Heart right ventricle (tissue), 16 donors: ENCODE data around the gene ARHGEF39. TPM values are rescaled to one million over a fixed set of nuclear protein-coding genes. Genes with fewer than 3 reads are reported as not detected.
A peak's percentile ranks its signal among the peaks of the same experiment; 100 is the strongest.

Experiments used
- ATAC-seq, 8 donors: fragments of 200-7000 bp; cut with Tn5 transposase; one replicate each; pipeline ENCODE4 v1.9.1; 2020; ENCODE audit warnings: mild to moderate bottlenecking in 8 of 8, moderate library complexity in 8 of 8, moderate number of reproducible peaks in 1 of 8
- DNase-seq, 2 donors: peaks; one replicate each; pipeline ENCODE4 v3.0.0-alpha.2; 2020
- H3K27ac ChIP-seq, 10 donors: fragments of 200-600 bp; sonication (generic) in 2 of 10; one replicate each; pipeline versions ENCODE4 v1.5.0 to v1.8.0; 2020 to 2022; ENCODE audit warnings: mild to moderate bottlenecking in 3 of 10
- H3K27me3 ChIP-seq, 7 donors: fragments of 200-600 bp; one replicate each; pipeline ENCODE4 v1.8.0; 2021 to 2022; ENCODE audit warnings: mild to moderate bottlenecking in 2 of 7
- H3K36me3 ChIP-seq, 9 donors: fragments of 200-600 bp; sonication (generic) in 1 of 9; one replicate each; pipeline versions ENCODE4 v1.5.0 to v1.8.0; 2020 to 2022; ENCODE audit warnings: mild to moderate bottlenecking in 2 of 9
- H3K4me1 ChIP-seq, 9 donors: fragments of 200-600 bp; sonication (generic) in 1 of 9; one replicate each; pipeline versions ENCODE4 v1.5.0 to v1.8.0; 2020 to 2022; ENCODE audit warnings: mild to moderate bottlenecking in 4 of 9
- H3K4me3 ChIP-seq, 10 donors: fragments of 200-600 bp; sonication (generic) in 2 of 10; one replicate each; pipeline versions ENCODE4 v1.5.0 to v1.8.0; 2020 to 2022; ENCODE audit warnings: mild to moderate bottlenecking in 7 of 10, moderate library complexity in 2 of 10
- H3K9me3 ChIP-seq, 11 donors: fragments of 200-600 bp in 10 of 11; sonication (generic) in 2 of 11; one replicate each; pipeline versions ENCODE4 v1.5.0 to v1.8.0; 2013 to 2022; ENCODE audit warnings: mild to moderate bottlenecking in 2 of 11, control low read depth in 1 of 11, moderate library complexity in 1 of 11
- WGBS, 2 donors: extraction: QIAGEN DNeasy Blood & Tissue Kit; methylation state at CpG; one replicate each; pipeline ENCODE4 v1.1.7; 2013; ENCODE audit warnings: inconsistent platforms in 1 of 2; 5-methylcytosine and 5-hydroxymethylcytosine counted together
- intact Hi-C, 10 donors: fragments of 100-400 bp; cut with DNase I; formaldehyde crosslinking; loops; one replicate each; pipeline versions ENCODE4 v1.11.1 to v1.14.2; 2022
- polyA plus RNA-seq, 2 donors: library from polyadenylated mRNA; stranded (reverse); fragments of 200-250 nt; gene quantifications; one replicate each; pipeline ENCODE4 v1.2.3, GENCODE V29; 2013
- total RNA-seq, 10 donors: library from RNA; stranded (reverse); fragmentation: NEBNext Ultra II Directional in 3 of 10; extraction: Animal tissue kit (Norgen Biotek cat#: 25700) in 3 of 10; gene quantifications; one replicate each; pipeline versions ENCODE4 v1.2.1 to v1.2.4, GENCODE V29; 2021 to 2023
- TF ChIP-seq, protein P1 (sequence below), 9 donors: fragments of 200-600 bp; sonication (generic) in 2 of 9; IDR thresholded peaks; one replicate each; pipeline versions ENCODE4 v1.5.0 to v1.8.0; 2021 to 2022; ENCODE audit warnings: antibody characterized with exemption in 9 of 9, mild to moderate bottlenecking in 5 of 9, moderate library complexity in 1 of 9
- donor health status: Arrhythmogenic right ventricular cardiomyopathy.
- donor health status: ischemic (EF 13 %, LVEDD 7.1; RV severe dilation, severe dysfunction).
- donor health status: healthy with polysubstance abuse.
- donor health status: DM: no; HTN: yes; CAD: no.
- donor health status: DM: no; HTN: no; CAD: no.
- donor health status: ischemic (EF 25% LVEDD 6.9; RV normal size, moderate dysfunction).
- donor health status: ischemic (EF 25% LVEDD 5.7; RV mildly dilated, moderate dysfunction).
- donor health status: healthy.
- donor health status: DM: yes; HTN: yes; CAD: no.
- donor health status: Ischemic cardiomyopathy.
- donor health status: ischemic (EF 35%, LVEDD 5.7; RV mildly dilated, moderate dysfunction).
- donor health status: nonischemic (EF 11% LVEDD 7.7; RV severe dilation, severe dysfunction).
- donor health status: DM: yes; HTN: yes; CAD: no.
- donor health status: PGD.
- donor health status: ischemic (EF 29% LVEDD 5.4; RV normal size, mild dysfunction).
- donor health status: nonischemic (EF 23%, LVEDD 6.1; RV moderate dilation, normal function).

Gene ARHGEF39
- total and polyA plus RNA-seq, 12 donors = 0.09 to 1.3 (median 0.33) TPM; not detected in 2

DNA sequence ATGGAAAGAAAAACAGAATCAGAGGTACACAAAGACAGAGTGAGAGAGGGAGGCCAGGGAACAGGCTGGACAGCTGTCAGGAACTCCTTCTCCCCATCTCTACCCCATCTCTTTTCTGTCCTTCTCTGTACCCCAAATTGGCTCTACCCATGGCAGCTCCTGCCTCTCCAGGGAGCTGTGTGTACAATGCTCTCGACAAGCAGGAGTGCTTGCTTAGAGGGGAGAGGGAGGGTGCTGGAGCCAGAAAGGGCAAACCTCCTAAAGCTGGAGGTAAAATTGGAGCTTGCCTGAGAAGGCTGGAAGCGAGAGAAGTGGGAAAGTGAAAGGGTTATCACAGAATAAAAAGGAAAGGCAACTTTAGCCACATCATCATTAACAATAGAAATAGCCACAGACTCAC lies 18.3 kb upstream of the ARHGEF39 start:
- TF ChIP-seq, protein P1, sequence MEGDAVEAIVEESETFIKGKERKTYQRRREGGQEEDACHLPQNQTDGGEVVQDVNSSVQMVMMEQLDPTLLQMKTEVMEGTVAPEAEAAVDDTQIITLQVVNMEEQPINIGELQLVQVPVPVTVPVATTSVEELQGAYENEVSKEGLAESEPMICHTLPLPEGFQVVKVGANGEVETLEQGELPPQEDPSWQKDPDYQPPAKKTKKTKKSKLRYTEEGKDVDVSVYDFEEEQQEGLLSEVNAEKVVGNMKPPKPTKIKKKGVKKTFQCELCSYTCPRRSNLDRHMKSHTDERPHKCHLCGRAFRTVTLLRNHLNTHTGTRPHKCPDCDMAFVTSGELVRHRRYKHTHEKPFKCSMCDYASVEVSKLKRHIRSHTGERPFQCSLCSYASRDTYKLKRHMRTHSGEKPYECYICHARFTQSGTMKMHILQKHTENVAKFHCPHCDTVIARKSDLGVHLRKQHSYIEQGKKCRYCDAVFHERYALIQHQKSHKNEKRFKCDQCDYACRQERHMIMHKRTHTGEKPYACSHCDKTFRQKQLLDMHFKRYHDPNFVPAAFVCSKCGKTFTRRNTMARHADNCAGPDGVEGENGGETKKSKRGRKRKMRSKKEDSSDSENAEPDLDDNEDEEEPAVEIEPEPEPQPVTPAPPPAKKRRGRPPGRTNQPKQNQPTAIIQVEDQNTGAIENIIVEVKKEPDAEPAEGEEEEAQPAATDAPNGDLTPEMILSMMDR (IDR thresholded peaks at IDR 0.05) = no peak
- H3K9me3 ChIP-seq = no peaks in the 10 kb centered on the region
- H3K27ac ChIP-seq = peak overlapping the region in 1 of 10 donors; percentile 21
- H3K36me3 ChIP-seq = peaks cover 0 to 58% (median 33%) of the 10 kb centered on the region in 9 donors
- no peaks in the 10 kb centered on the region for H3K27me3 ChIP-seq
- intact Hi-C loops = no loop called here
- no peak overlapping the region for H3K4me3 ChIP-seq
- peaks cover 9 to 49% (median 24%) of the 10 kb centered on the region in 9 donors for H3K4me1 ChIP-seq
- DNase-seq (no peak), ATAC-seq (no peak)
- WGBS, 2 donors = 65 to 69% methylated on average over 2 of the region's 2 CpGs

- no peaks in the 10 kb centered on the region for H3K27me3 ChIP-seq
- TF ChIP-seq, protein P1 (IDR thresholded peaks at IDR 0.05) = no peak
- H3K27ac ChIP-seq = no peak overlapping the region
- no peak for ATAC-seq
- intact Hi-C loops = no loop called here
- H3K9me3 ChIP-seq = no peaks in the 10 kb centered on the region
- H3K4me3 ChIP-seq = no peak overlapping the region
- 87 to 89% methylated on average over 10 of the region's 10 CpGs for WGBS, 2 donors
- H3K36me3 ChIP-seq = peaks cover 0 to 57% (median 33%) of the 10 kb centered on the region in 9 donors
- no peak for DNase-seq
- peaks cover 9 to 43% (median 21%) of the 10 kb centered on the region in 9 donors for H3K4me1 ChIP-seq
Measured at GRCh38 chr9:35682520-35683315, 17.7 kb upstream of the ARHGEF39 start.

GRCh38 chr9:35682051-35682450 lies 17.1 kb upstream of the ARHGEF39 start:
- intact Hi-C loops = no loop called here
- 74 to 85% methylated on average over 6 of the region's 6 CpGs for WGBS, 2 donors
- TF ChIP-seq, protein P1 (IDR thresholded peaks at IDR 0.05) = no peak
- Histone ChIP-seq H3K4me1 (peaks cover 6 to 36% (median 16%) of the 10 kb centered on the region in 9 donors), H3K36me3 (peaks cover 0 to 54% (median 33%) of the 10 kb centered on the region in 9 donors), H3K27ac (no peak overlapping the region), H3K4me3 (no peak overlapping the region), H3K27me3 (no peaks in the 10 kb centered on the region), H3K9me3 (no peaks in the 10 kb centered on the region)
- ATAC-seq (no peak), DNase-seq (no peak)

- TF ChIP-seq, protein P1 (IDR thresholded peaks at IDR 0.05) = no peak
- Histone ChIP-seq H3K36me3 (peaks cover 0 to 54% (median 33%) of the 10 kb centered on the region in 9 donors), H3K4me3 (no peak overlapping the region), H3K4me1 (peaks cover 1 to 31% (median 11%) of the 10 kb centered on the region in 9 donors), H3K27me3 (peaks cover 0 to under 1% (median 0%) of the 10 kb centered on the region in 7 donors), H3K27ac (no peak overlapping the region), H3K9me3 (no peaks in the 10 kb centered on the region)
- WGBS, 2 donors = 64 to 80% methylated on average over 3 of the region's 3 CpGs
- DNase-seq (no peak), ATAC-seq (no peak)
- intact Hi-C loops = no loop called here
Measured at GRCh38 chr9:35681341-35682002, 16.5 kb upstream of the ARHGEF39 start.
